Measurements from ENCODE around the gene TM4SF5.

TM4SF5 gene

GRCh38 chr17:4785311-4786105, 13.8 kb downstream of the TM4SF5 start:
- Histone ChIP-seq H4K20me1 (ENCODE audit: insufficient read depth, low read length, poor library complexity, severe bottlenecking) (no peaks in the 10 kb centered on the region), H3K4me2 (ENCODE audit: low read depth, low read length, poor library complexity, severe bottlenecking) (no peak overlapping the region), H3K4me3 (ENCODE audit: low read length, poor library complexity, severe bottlenecking) (no peak overlapping the region), H3K9me2 (replicated peaks; ENCODE audit: low read depth, low read length) (no peaks in the 10 kb centered on the region), H3K9ac (ENCODE audit: low read depth, low read length, poor library complexity, severe bottlenecking) (no peak overlapping the region), H3K27me3 (ENCODE audit: insufficient read depth, low read length, poor library complexity, severe bottlenecking) (no peaks in the 10 kb centered on the region), H2AFZ (ENCODE audit: low read length) (no peak overlapping the region), H3K79me2 (ENCODE audit: insufficient read depth, low read length) (no peaks in the 10 kb centered on the region), H3F3A (ENCODE audit: low read depth) (peaks cover 4% of the 10 kb centered on the region; the same call in 1 of the 2 replicates), H3K9me3 (ENCODE audit: insufficient read depth, low read depth, low read length) (no peaks in the 10 kb centered on the region), H3K36me3 (ENCODE audit: insufficient read depth, low read length) (no peaks in the 10 kb centered on the region), H3K4me1 (ENCODE audit: insufficient read depth, low read length, poor library complexity, severe bottlenecking) (peaks cover 7% of the 10 kb centered on the region)
- TF ChIP-seq CTCF (conservative IDR thresholded peaks at IDR 0.05; ENCODE audit: low read length) (no peak), EZH2phosphoT487 (IDR thresholded peaks at IDR 0.05; ENCODE audit: borderline replicate concordance) (no peak)

DNA sequence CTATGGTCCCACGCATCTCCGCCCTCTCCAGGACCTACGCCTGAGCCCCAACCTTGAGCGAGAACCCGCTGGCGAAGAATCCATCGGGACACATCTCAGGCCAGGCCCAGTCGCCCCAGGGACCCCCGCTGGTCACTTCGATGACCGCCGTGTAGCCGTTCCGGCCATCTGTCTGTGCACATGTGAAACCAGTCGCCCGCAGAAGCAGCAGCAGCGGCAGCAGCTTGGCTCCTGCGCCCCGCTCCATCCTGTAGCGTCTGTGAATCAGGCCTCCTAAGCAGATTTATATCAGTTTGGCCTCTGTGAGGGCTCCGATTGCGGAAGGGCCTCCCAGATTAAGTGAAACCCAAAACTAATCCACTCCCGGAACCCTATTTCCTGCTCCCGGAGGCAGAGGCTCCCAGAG, 14.4 kb downstream of the TM4SF5 start, which contains the start of gene VMO1:
VMO1 (minus strand) TSS at position 259 of the 406 bp plus-strand sequence; CDS start at position 247, 12 bp downstream.
- Histone ChIP-seq H3K79me2 (ENCODE audit: insufficient read depth, low read length) (no peaks in the 10 kb centered on the region), H3K4me3 (ENCODE audit: low read length, poor library complexity, severe bottlenecking) (no peak within 1 kb of the TSS), H2AFZ (ENCODE audit: low read length) (no peak within 1 kb of the TSS), H3K9ac (ENCODE audit: low read depth, low read length, poor library complexity, severe bottlenecking) (no peak within 1 kb of the TSS), H3K9me3 (ENCODE audit: insufficient read depth, low read depth, low read length) (no peaks in the 10 kb centered on the region), H3K9me2 (replicated peaks; ENCODE audit: low read depth, low read length) (no peaks in the 10 kb centered on the region), H4K20me1 (ENCODE audit: insufficient read depth, low read length, poor library complexity, severe bottlenecking) (no peaks in the 10 kb centered on the region), H3K36me3 (ENCODE audit: insufficient read depth, low read length) (no peaks in the 10 kb centered on the region), H3F3A (ENCODE audit: low read depth) (peaks cover 4% of the 10 kb centered on the region; the same call in 1 of the 2 replicates), H3K4me1 (ENCODE audit: insufficient read depth, low read length, poor library complexity, severe bottlenecking) (peaks cover 10% of the 10 kb centered on the region), H3K4me2 (ENCODE audit: low read depth, low read length, poor library complexity, severe bottlenecking) (no peak within 1 kb of the TSS), H3K27me3 (ENCODE audit: insufficient read depth, low read length, poor library complexity, severe bottlenecking) (no peaks in the 10 kb centered on the region)
- TF ChIP-seq EZH2phosphoT487 (IDR thresholded peaks at IDR 0.05; ENCODE audit: borderline replicate concordance): no peak
- TF ChIP-seq CTCF (conservative IDR thresholded peaks at IDR 0.05; ENCODE audit: low read length): no peak

GRCh38 chr17:4786516-4786915, 14.8 kb downstream of the TM4SF5 start:
- H3K4me3 ChIP-seq (ENCODE audit: low read length, poor library complexity, severe bottlenecking): no peak overlapping the region

More at GRCh38 chr17:4786516-4786915, 14.8 kb downstream of the TM4SF5 start:
- Histone ChIP-seq H3K36me3 (ENCODE audit: insufficient read depth, low read length) (no peaks in the 10 kb centered on the region), H2AFZ (ENCODE audit: low read length) (no peak overlapping the region), H3K4me2 (ENCODE audit: low read depth, low read length, poor library complexity, severe bottlenecking) (no peak overlapping the region), H3K79me2 (ENCODE audit: insufficient read depth, low read length) (no peaks in the 10 kb centered on the region), H3K9me3 (ENCODE audit: insufficient read depth, low read depth, low read length) (no peaks in the 10 kb centered on the region), H3K4me1 (ENCODE audit: insufficient read depth, low read length, poor library complexity, severe bottlenecking) (peaks cover 10% of the 10 kb centered on the region), H4K20me1 (ENCODE audit: insufficient read depth, low read length, poor library complexity, severe bottlenecking) (no peaks in the 10 kb centered on the region), H3K9me2 (replicated peaks; ENCODE audit: low read depth, low read length) (no peaks in the 10 kb centered on the region), H3K27me3 (ENCODE audit: insufficient read depth, low read length, poor library complexity, severe bottlenecking) (no peaks in the 10 kb centered on the region), H3K9ac (ENCODE audit: low read depth, low read length, poor library complexity, severe bottlenecking) (no peak overlapping the region), H3F3A (ENCODE audit: low read depth) (peaks cover 4% of the 10 kb centered on the region; the same call in 1 of the 2 replicates)
- TF ChIP-seq EZH2phosphoT487 (IDR thresholded peaks at IDR 0.05; ENCODE audit: borderline replicate concordance) (no peak), CTCF (conservative IDR thresholded peaks at IDR 0.05; ENCODE audit: low read length) (no peak)
